ENCODE measurements around the gene PLG.
A peak's percentile ranks its signal among the peaks of the same experiment; 100 is the strongest.
"Not testable (repeated sequence)": the region's sequence is repeated elsewhere in the genome, so short reads cannot be mapped to it uniquely, and the experiment has no call there.

Gene PLG

DNA sequence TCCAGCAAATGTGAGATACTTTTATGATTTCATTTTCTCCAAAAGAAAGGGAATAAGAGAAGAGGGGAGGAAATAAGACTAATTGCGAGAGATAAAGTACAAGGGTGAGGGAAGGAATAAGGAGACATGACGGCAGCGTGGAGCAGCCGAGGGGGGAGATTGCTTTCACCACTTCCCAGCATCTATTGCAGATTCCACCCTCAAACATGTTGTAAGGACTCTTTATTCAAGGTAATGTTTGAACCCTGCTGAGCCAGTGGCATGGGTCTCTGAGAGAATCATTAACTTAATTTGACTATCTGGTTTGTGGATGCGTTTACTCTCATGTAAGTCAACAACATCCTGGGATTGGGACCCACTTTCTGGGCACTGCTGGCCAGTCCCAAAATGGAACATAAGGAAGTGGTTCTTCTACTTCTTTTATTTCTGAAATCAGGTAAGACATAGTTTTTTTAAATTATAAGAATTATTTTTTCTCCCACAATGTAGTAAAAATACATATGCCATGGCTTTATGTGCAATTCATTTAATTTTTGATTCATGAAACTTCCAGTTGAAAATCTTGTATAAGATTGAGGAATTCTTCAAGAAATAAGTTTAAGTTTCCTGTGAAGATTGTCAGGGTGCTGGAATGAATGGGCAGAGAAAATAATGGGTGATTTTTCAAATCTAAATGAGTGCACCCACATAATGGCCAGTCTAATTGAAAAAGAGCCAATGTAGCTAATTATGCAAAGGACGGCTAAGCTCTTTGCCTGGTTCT, at the start of gene PLG:
Gene PLG, plus strand, starts transcription at position 327 of the 763 bp plus-strand sequence. Its CDS starts 61 bp downstream, at position 388.
- DNase-seq (ENCODE audit: low read depth) = not testable (repeated sequence)

- no peak for DNase-seq (ENCODE audit: low read depth)
Observed at GRCh38 chr6:160659562-160659961, 42.5 kb upstream of the PLG start.

DNA sequence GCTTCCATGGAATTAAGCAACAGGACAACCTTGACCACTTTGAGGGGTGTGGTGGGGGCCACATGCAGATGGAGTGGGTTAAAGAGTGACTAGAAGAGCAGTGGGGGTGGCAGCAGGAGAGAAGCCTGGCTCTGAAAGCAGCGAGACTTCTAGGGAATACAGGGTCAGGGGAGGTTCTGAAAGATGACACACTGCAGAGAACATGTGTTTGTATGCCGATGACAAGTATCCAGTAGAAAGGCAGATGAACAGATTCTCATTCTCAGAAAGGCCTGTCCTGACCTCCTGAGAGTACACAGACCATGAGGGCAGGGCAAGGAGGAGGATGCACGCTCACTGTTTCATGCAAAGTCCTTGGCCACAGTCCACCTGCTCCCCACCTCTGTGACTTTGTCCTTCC, 40.8 kb upstream of the PLG start:
- DNase-seq (ENCODE audit: low read depth) = no peak

DNA sequence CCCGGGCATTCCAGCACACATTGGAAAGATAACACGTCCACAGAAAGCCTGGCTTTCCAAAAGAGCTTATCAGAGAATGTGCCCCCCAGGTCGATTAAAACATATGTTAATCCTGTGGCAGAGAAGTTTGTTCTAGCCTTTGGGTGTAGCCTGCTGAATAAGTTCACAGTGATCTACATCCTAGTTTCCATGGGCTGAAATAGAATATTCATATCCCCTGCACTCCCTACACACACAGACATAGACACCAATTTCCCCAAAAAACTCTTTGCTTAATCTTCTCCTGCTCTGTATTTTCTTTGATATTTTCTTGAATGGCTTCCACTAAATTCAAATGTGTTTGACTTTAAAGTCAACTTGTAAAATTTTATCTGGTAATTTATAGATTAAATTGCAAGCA, 39.6 kb upstream of the PLG start:
- no peak for DNase-seq (ENCODE audit: low read depth)

- DNase-seq (ENCODE audit: low read depth) = no peak
Observed at GRCh38 chr6:160662842-160663241, 39.2 kb upstream of the PLG start.

DNA sequence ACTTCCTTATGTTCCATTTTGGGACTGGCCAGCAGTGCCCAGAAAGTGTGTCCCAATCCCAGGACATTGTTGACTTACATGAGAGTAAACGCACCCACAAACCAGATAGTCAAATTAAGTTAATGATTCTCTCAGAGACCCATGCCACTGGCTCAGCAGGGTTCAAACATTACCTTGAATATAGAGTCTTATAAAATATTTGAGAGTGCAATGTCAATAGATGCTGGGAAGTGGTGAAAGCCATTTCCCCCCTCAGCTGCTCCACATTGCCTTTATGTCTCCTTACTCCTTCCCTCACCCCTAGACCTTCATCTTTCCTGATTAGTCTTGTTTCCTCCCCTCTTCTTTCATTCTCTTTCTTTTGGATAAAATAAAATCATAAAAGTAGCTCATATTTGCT, 37.8 kb upstream of the PLG start, which contains the start of gene LPA:
Gene LPA, minus strand, starts transcription at position 78 of the 400 bp plus-strand sequence. Its CDS starts 61 bp downstream, at position 17.
- not testable (repeated sequence) for DNase-seq (ENCODE audit: low read depth)

DNA sequence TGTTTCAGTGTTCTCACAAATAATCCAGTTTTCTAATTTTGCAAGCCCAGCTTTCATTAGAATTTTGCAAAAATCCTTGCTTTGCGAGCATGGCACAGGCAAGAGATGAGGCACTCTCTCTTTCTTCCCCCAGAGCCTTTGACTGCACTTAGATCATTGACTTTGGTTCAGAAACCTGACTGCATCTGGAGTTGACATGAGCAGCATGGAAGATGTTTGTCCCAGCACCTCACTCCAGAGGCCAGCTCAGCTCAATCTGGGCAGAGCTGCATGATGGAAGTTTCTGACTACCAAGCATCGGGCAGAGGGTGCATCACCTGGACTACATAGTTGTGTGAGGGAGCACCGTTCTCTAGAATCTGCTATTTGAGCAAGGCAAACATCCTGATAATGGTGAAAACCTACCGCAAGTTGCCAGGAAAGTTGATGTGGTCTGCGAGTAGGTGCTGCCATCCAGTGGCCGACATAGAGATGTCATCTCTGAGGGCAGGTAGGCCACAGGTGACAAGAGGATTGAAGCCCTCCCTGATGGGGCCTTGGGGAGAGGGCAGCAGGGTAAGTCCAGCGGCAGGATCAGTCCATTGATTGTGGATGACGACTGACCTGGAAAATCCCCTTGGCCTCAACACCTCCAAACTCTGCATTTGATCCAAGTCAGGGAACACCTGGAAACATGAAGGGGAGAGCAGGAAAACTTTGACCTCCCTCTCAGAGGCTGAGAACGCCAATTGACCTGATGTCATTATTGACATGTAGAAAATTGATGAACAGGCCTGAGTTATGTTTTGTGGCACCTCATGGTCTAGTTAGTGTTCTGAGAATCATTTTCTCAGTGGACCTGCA, 34.2 kb upstream of the PLG start:
- DNase-seq (ENCODE audit: low read depth) = no peak

DNA sequence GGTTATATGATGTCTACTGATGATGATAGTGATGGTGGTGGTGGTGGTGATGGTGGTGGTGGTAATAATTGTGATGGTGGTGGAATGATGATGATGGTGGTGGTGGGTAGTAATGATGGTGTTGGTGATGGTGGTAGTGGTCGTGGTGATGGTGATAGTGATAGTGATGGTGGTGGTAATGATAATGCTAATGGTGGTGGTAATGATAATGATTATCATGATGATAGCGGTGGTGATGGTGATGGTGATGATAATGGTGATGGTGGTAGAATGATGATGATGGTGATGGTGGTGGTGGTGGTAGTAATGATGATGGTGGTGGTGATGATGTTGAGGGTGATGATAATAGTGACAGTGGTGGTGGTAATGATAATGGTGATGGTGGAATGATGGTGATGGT, 33.5 kb upstream of the PLG start:
- DNase-seq (ENCODE audit: low read depth) = no peak

DNA sequence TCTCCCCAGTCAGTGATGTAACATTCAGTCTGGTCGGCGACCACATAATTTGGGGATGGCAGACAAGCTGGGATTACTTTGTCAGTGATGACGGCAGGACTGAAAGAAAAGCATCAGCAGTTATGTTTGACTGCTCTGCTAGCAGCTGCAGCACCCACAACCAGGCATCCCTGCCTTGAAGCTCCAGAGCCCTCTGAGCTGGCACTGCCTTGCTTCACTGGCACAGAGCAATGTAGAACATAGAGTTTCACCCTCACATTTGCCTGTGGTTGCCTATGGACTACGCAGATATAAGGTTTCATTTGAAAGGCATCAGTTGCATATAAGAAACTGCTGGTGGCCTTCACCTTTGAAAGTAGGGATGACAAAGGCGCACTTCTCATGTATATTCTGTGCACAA, 25.6 kb upstream of the PLG start:
- DNase-seq (ENCODE audit: low read depth) = not testable (repeated sequence)

- no peak for DNase-seq (ENCODE audit: low read depth)
Observed at GRCh38 chr6:160678230-160678629, 23.8 kb upstream of the PLG start.

DNA sequence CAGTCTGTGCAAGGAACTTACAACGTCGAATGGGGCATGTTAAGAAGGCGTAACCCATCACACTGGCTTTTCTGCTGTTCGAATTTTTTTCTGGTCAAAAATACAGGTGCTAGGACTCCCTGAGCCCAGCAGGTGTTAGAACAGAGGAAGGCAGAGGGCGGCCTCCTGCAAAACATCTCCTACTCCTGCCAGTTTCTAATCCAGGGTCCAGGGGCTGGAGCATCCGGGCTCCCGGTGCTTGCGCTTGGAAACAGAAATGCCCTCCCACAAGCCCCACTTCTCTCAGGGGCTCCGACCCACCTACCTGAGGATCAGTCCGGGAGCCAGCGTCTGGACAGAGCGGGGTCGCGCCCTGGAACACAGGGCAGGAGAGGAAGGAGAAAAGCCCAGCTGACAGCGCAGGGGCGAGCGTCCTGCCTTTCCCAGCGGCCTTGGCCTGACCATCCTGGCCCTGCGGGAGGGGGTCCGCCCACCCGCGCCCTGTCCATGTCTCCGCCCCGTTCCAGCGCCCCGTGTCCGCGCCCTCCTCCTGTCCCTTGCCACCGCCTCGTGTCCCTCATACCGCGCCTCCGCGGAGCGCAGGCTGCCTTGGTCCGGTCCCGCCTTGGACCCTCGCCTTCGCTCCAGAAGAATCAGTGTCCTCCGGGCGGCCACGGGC, 23.2 kb upstream of the PLG start:
- DNase-seq (ENCODE audit: low read depth) = no peak

DNA sequence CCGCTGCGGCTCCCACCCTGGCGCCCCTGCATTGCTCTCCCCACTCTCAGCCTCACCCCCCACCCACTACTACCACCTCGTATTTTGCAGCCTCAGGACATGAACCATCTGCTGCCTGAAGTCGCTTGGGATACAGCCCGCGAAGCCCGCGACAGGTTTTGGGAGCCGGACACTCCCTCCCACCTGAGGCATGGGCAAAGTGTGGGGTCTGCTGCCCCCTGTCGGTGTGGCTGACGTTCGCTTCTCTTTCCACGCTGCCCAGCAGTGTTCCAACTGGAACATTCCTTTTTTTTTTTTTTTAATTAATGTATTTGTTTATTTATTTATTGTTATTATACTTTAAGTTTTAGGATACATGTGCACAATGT, 22.7 kb upstream of the PLG start:
- DNase-seq (ENCODE audit: low read depth) = no peak

DNA sequence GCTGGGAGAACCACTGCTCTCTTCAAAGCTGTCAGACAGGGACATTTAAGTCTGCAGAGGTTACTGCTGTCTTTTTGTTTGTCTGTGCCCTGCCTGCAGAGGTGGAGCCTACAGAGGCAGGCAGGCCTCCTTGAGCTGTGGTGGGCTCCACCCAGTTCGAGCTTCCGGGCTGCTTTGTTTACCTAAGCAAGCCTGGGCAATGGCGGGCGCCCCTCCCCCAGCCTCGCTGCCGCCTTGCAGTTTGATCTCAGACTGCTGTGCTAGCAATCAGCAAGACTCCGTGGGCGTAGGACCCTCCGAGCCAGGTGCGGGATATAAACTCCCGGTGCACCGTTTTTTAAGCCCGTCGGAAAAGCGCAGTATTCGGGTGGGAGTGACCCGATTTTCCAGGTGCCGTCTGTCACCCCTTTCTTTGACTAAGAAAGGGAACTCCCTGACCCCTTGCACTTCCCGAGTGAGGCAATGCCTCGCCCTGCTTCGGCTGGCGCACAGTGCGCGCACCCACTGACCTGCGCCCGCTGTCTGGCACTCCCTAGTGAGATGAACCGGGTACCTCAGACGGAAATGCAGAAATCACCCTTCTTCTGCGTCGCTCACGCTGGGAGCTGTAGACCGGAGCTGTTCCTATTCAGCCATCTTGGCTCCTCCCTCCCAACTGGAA, 16.8 kb upstream of the PLG start:
- not testable (repeated sequence) for DNase-seq (ENCODE audit: low read depth)

DNA sequence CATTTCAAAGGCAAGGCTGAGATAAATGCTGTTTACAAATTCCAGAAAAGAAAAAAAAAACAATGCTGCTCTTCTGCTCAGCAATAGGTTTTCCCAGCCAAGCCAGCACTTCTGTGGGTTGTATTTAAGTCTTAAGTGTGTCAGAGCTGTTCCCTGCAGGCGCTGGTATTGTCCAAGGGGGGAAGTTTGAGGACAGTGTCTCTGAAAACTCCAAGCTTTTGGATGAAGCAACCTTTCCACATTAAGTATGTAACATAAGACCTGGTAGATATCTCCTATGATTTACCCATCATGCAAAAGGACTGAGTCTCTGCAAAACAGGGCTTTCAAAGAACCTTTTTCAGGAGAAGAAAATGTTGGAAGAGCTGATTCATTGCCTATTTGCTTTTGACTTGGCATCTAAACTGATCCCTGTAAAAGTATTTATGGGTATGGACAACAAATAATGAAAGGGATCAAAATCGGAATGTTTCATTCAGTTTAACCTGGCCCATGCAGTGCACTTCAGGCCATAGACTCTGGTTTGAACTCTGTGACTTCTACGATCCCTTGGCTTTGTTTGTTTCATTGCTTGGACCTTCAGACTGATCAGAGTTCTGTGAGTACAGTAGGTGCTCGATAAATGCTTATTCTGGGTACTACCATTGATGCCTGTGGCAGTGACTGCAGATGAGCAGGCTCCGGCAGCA, 16.1 kb upstream of the PLG start:
- DNase-seq (ENCODE audit: low read depth) = no peak

DNA sequence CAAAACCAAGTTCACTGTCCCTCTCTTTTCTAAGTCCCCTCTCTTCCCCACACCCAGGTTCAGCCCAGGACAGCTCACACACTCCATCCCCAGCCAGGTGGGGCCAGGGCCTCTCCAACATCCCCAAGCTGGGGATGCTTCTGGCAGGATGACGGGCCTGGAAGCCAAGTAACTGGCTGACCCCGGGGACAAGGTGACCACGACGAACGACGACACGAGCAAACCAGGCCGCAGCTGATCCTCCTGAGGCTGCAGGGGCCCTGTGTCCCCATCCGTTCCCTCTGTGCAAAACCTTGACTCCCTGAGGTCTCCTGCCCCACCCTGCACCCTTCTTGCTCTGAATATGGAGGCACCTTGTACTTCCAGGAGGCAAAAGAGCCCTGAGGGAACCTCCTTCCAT, 11.6 kb upstream of the PLG start:
- no peak for DNase-seq (ENCODE audit: low read depth)

DNA sequence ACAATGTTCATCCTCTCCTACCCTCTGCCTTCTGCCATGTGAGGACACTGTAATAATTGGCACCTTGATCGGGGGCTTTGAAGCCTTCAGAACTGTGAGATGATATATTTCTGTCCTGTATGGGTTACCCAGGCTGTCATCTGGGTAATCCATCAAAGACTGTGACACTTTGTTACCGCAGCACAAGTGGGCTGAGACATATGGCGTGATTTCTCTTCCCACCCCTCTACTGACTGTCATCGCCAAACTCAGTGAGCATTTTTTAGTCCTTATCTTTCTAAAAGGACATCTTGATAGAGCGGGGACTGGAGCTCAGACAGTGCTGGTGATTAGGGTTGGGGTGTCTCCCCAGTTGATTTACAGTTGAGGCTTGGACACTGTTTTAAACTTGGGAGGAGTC, 10.4 kb upstream of the PLG start:
- no peak for DNase-seq (ENCODE audit: low read depth)

GRCh38 chr6:160692369-160692959, 9.6 kb upstream of the PLG start:
- DNase-seq (ENCODE audit: low read depth) = no peak

DNA sequence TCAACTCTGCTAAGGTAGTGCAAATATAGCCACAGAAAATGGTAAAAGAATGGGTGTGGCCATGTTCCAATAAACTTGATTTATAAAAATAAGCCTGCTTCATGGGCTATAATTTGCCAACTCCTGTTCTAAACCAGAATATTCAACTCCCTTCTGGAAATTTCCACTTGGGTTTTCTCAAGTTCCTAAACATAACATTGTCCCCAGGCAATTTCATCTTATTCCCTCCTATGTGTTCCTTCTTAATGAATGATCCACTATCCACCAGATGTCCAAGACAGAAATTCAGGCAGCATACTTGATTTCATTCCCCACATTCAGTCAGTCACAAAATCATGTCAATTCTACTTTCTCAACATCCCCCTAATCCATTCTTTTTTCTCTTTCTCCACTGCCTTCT, 7.0 kb upstream of the PLG start:
- DNase-seq (ENCODE audit: low read depth) = peak; percentile 6

DNA sequence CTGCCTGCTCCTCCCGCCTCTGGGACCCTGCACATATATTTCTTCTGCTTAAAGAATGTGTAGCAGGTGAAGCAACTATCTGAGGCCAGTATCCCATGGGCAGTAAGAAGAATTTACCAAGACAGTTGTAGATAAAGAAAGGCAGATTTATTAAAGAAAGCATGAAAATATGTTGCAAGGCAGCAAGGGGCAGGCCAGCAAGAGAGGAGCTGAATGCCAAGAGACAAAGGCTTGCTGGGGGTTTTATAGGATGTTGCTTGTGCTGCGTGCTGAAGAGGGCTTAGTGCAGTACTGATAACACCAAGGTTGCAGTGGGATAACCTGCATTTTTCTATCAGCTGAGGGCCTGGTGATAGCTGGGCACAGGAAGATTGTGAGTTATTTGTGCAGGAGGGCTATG, 6.4 kb upstream of the PLG start:
- not testable (repeated sequence) for DNase-seq (ENCODE audit: low read depth)

- not testable (repeated sequence) for DNase-seq (ENCODE audit: low read depth)
Observed at GRCh38 chr6:160696884-160697283, 5.2 kb upstream of the PLG start.

DNA sequence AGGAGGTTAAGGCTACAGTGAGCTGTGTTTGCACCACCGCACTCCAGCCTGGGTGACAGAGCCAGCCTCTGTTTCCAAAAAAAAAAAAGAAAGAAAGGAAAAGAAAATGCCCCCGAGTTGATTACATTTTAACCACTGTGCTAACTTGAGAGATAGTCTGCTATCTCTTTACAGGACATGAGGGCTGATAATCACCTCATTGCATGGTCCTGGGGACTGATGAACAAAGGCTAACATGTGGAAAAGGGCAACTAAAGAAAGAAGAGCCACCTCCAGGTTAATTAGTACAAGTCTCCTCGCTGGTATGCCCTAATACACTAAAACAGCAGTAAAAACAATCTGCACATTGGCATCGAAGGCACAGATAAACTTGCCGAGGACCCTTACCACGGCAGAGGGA, 4.2 kb upstream of the PLG start:
- DNase-seq (ENCODE audit: low read depth) = no peak
